Stomach (tissue), 9 donors: ENCODE measurements around the gene HS6ST2. TPM values are rescaled to one million over a fixed set of nuclear protein-coding genes. Genes with fewer than 3 reads are reported as not detected.

Source experiments
- DNase-seq, 2 donors: peaks; one replicate each; pipeline versions ENCODE4 v3.0.0 to v3.0.0-alpha.2; 2013 to 2019
- H3K27ac ChIP-seq, 5 donors: fragments of 200-600 bp in 4 of 5; sonication (generic) in 4 of 5; one replicate each; pipeline ENCODE4 v1.5.1; 2013 to 2019; ENCODE audit warnings: mild to moderate bottlenecking in 1 of 5, moderate library complexity in 1 of 5
- H3K27me3 ChIP-seq, 3 donors: fragments of 200-600 bp; sonication (generic); one replicate each; pipeline ENCODE4 v1.5.1; 2017 to 2019; ENCODE audit warnings: mixed run types in 1 of 3
- H3K36me3 ChIP-seq, 4 donors: fragments of 200-600 bp; sonication (generic); 1 replicate in 3 of 4; 2 replicates in 1 of 4; pipeline ENCODE4 v1.5.1; 2016 to 2019
- H3K4me1 ChIP-seq, 4 donors: fragments of 200-600 bp; sonication (generic); one replicate each; pipeline ENCODE4 v1.5.1; 2016 to 2019
- H3K4me3 ChIP-seq, 4 donors: fragments of 200-600 bp; sonication (generic) in 3 of 4; one replicate each; pipeline ENCODE4 v1.5.1; 2016 to 2019; ENCODE audit warnings: mild to moderate bottlenecking in 1 of 4
- H3K9me3 ChIP-seq, 4 donors: fragments of 200-600 bp; sonication (generic); one replicate each; pipeline ENCODE4 v1.5.1; 2016 to 2019
- EP300 ChIP-seq: sonication (generic); formaldehyde crosslinking; IDR thresholded peaks from one replicate; pipeline ENCODE4 v1.6.1; 2017; ENCODE audit warnings: antibody characterized with exemption
- POLR2A ChIP-seq, 4 donors: fragments of 450-650 bp; IDR thresholded peaks; one replicate each; pipeline ENCODE4 v1.6.1; 2016; ENCODE audit warnings: antibody characterized with exemption in 4 of 4, control low read depth in 2 of 4, mild to moderate bottlenecking in 1 of 4, moderate library complexity in 1 of 4
- POLR2AphosphoS5 ChIP-seq, 3 donors: sonication (generic); formaldehyde crosslinking; IDR thresholded peaks; one replicate each; pipeline ENCODE4 v1.6.1; 2016; ENCODE audit warnings: antibody characterized with exemption in 3 of 3
- WGBS, 5 donors: extraction: QIAGEN DNeasy Blood & Tissue Kit in 3 of 5; methylation state at CpG; one replicate each; pipeline versions ENCODE4 v1.1.5 to v1.1.7; 2013 to 2018; 5-methylcytosine and 5-hydroxymethylcytosine counted together
- intact Hi-C: fragments of 100-400 bp; cut with DNase I; formaldehyde crosslinking; loops from one replicate; pipeline ENCODE4 v1.15.1; 2023; ENCODE audit warnings: low total_unique reads
- polyA plus RNA-seq, 3 donors: library from polyadenylated mRNA; stranded (reverse); fragments of 200-250 nt; gene quantifications; one replicate each; pipeline ENCODE4 v1.2.3, GENCODE V29; 2013
- total RNA-seq, 5 donors: library from RNA; depleted of rRNA; stranded (reverse); fragments of >200 nt; gene quantifications; one replicate each; pipeline versions ENCODE4 v1.1.0 to v1.2.3, GENCODE V29; 2014 to 2016
- TF ChIP-seq, protein P1 (sequence below), 7 experiments: fragments of 450-650 bp in 4 of 7; fragments of 200-600 bp in 3 of 7; sonication (generic) in 3 of 7; IDR thresholded peaks; one replicate each; pipeline ENCODE4 v1.5.1; 2016 to 2019; ENCODE audit warnings: antibody characterized with exemption in 7 of 7, control low read depth in 2 of 7, mild to moderate bottlenecking in 1 of 7
- donor health status: healthy with polysubstance abuse.
- donor health status: Bipolar disorder and iron deficiency.
- donor health status: healthy.

Gene HS6ST2
- total and polyA plus RNA-seq, 8 donors: 0.25 to 4.0 (median 0.89) TPM; not detected in 1

GRCh38 chrX:132704769-132705168 lies 253.7 kb downstream of the HS6ST2 start:
- Histone ChIP-seq H3K9me3 (no peaks in the 10 kb centered on the region), H3K27ac (no peak overlapping the region), H3K36me3 (no peaks in the 10 kb centered on the region), H3K27me3 (peaks cover 0 to 3% (median 0%) of the 10 kb centered on the region in 3 donors), H3K4me1 (peaks cover 0 to 4% (median 0%) of the 10 kb centered on the region in 4 donors), H3K4me3 (no peak overlapping the region)
- 45 to 72% (median 63%) methylated on average over 2 of the region's 2 CpGs for WGBS, 5 donors
- intact Hi-C loops: no loop called here
- no peak for TF ChIP-seq POLR2A (IDR thresholded peaks at IDR 0.05)
- TF ChIP-seq, protein P1, sequence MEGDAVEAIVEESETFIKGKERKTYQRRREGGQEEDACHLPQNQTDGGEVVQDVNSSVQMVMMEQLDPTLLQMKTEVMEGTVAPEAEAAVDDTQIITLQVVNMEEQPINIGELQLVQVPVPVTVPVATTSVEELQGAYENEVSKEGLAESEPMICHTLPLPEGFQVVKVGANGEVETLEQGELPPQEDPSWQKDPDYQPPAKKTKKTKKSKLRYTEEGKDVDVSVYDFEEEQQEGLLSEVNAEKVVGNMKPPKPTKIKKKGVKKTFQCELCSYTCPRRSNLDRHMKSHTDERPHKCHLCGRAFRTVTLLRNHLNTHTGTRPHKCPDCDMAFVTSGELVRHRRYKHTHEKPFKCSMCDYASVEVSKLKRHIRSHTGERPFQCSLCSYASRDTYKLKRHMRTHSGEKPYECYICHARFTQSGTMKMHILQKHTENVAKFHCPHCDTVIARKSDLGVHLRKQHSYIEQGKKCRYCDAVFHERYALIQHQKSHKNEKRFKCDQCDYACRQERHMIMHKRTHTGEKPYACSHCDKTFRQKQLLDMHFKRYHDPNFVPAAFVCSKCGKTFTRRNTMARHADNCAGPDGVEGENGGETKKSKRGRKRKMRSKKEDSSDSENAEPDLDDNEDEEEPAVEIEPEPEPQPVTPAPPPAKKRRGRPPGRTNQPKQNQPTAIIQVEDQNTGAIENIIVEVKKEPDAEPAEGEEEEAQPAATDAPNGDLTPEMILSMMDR (IDR thresholded peaks at IDR 0.05): no peak
- TF ChIP-seq EP300: no peak
- TF ChIP-seq POLR2AphosphoS5 (IDR thresholded peaks at IDR 0.05): no peak
- DNase-seq: peak in 1 of 2 donors; percentile 42

GRCh38 chrX:132694382-132694781 lies 264.0 kb downstream of the HS6ST2 start:
- no peak overlapping the region for H3K4me3 ChIP-seq
- no peaks in the 10 kb centered on the region for H3K4me1 ChIP-seq
- no peaks in the 10 kb centered on the region for H3K36me3 ChIP-seq
- H3K27ac ChIP-seq: no peak overlapping the region
- intact Hi-C loops: no loop called here
- 67 to 96% (median 89%) methylated on average over 3 of the region's 3 CpGs for WGBS, 5 donors
- no peaks in the 10 kb centered on the region for H3K9me3 ChIP-seq
- TF ChIP-seq EP300 (no peak), POLR2A (IDR thresholded peaks at IDR 0.05) (no peak), POLR2AphosphoS5 (IDR thresholded peaks at IDR 0.05) (no peak)
- TF ChIP-seq, protein P1 (IDR thresholded peaks at IDR 0.05): no peak
- peaks cover 0 to 22% (median 0%) of the 10 kb centered on the region in 3 donors for H3K27me3 ChIP-seq
- DNase-seq: no peak

GRCh38 chrX:132692526-132692925 lies 265.9 kb downstream of the HS6ST2 start:
- no peak for DNase-seq
- Histone ChIP-seq H3K9me3 (no peaks in the 10 kb centered on the region), H3K36me3 (no peaks in the 10 kb centered on the region), H3K4me1 (no peaks in the 10 kb centered on the region), H3K27me3 (peaks cover 0 to 24% (median 0%) of the 10 kb centered on the region in 3 donors), H3K4me3 (no peak overlapping the region), H3K27ac (no peak overlapping the region)
- TF ChIP-seq EP300 (no peak), POLR2AphosphoS5 (IDR thresholded peaks at IDR 0.05) (no peak), POLR2A (IDR thresholded peaks at IDR 0.05) (no peak)
- TF ChIP-seq, protein P1 (IDR thresholded peaks at IDR 0.05): no peak
- intact Hi-C loops: no loop called here
- 27 to 93% (median 79%) methylated on average over 1 of the region's 1 CpG for WGBS, 5 donors

- Histone ChIP-seq H3K4me3 (no peak overlapping the region), H3K36me3 (no peaks in the 10 kb centered on the region), H3K9me3 (no peaks in the 10 kb centered on the region), H3K27me3 (peaks cover 0 to 25% (median 0%) of the 10 kb centered on the region in 3 donors), H3K4me1 (no peaks in the 10 kb centered on the region), H3K27ac (no peak overlapping the region)
- TF ChIP-seq POLR2AphosphoS5 (IDR thresholded peaks at IDR 0.05) (no peak), EP300 (no peak), POLR2A (IDR thresholded peaks at IDR 0.05) (no peak)
- TF ChIP-seq, protein P1 (IDR thresholded peaks at IDR 0.05): no peak
- WGBS, 5 donors: 51 to 69% (median 64%) methylated on average over 6 of the region's 6 CpGs
- no peak for DNase-seq
- intact Hi-C loops: no loop called here
Observed at GRCh38 chrX:132692066-132692465, 266.4 kb downstream of the HS6ST2 start.
